WERI-Rb-1 (cell line): ENCODE results near the gene PLS1.
"Not testable (repeated sequence)": the region's sequence is repeated elsewhere in the genome, so short reads cannot be mapped to it uniquely, and the experiment has no call there.

Experiments
- DNase-seq: peaks from one replicate; pipeline ENCODE4 v3.0.0-alpha.2; 2020
- H3K27ac ChIP-seq: fragments of 250-450 bp; sonication (Bioruptor Pico); 2 replicates; pipeline ENCODE4 v1.5.1; 2020; ENCODE audit warnings: mild to moderate bottlenecking, moderate library complexity
- H3K27me3 ChIP-seq: fragments of 250-450 bp; sonication (Bioruptor Pico); 2 replicates; pipeline ENCODE4 v1.5.1; 2021; ENCODE audit warnings: mild to moderate bottlenecking, low read depth, moderate library complexity; ENCODE audit not compliant: insufficient read depth, severe bottlenecking
- H3K36me3 ChIP-seq: fragments of 250-450 bp; sonication (Bioruptor Pico); 2 replicates; pipeline ENCODE4 v1.5.1; 2020; ENCODE audit warnings: mild to moderate bottlenecking, moderate library complexity
- H3K4me3 ChIP-seq: 2 replicates; pipeline ENCODE4 v1.5.1; 2011; ENCODE audit warnings: low read depth, mild to moderate bottlenecking, control low read depth, low read length
- H3K9me3 ChIP-seq: fragments of 250-450 bp; sonication (Bioruptor Pico); 2 replicates; pipeline ENCODE4 v1.5.1; 2021; ENCODE audit warnings: mild to moderate bottlenecking, moderate library complexity; ENCODE audit not compliant: severe bottlenecking
- TF ChIP-seq, protein P1 (sequence below): IDR thresholded peaks from 2 replicates; pipeline ENCODE4 v1.5.1; 2011; ENCODE audit warnings: low read depth, mild to moderate bottlenecking, control low read depth, inconsistent platforms, low read length

The PLS1 gene

DNA sequence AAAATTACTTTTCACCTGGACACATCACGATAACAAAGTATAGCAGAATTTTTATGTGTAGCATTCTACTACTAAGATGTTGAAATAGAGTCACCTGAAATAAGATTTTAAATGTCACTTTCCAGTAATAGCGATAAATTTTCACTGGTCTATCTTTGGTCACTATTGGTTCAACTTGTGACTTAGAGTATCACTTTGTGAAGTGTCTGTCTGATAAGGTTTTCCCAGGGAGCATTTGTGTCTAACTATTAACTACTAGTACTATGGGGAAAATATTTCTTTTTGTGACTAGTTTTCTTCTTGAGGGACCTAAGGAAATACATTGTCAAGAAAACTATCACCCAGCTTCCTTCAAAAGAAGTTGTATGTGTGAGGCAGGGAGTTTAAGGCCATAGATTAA, 138.6 kb downstream of the PLS1 start:
- Histone ChIP-seq H3K27me3 (no peaks in the 10 kb centered on the region), H3K36me3 (no peaks in the 10 kb centered on the region), H3K4me3 (no peak overlapping the region), H3K9me3 (no peaks in the 10 kb centered on the region), H3K27ac (no peak overlapping the region)
- TF ChIP-seq, protein P1, sequence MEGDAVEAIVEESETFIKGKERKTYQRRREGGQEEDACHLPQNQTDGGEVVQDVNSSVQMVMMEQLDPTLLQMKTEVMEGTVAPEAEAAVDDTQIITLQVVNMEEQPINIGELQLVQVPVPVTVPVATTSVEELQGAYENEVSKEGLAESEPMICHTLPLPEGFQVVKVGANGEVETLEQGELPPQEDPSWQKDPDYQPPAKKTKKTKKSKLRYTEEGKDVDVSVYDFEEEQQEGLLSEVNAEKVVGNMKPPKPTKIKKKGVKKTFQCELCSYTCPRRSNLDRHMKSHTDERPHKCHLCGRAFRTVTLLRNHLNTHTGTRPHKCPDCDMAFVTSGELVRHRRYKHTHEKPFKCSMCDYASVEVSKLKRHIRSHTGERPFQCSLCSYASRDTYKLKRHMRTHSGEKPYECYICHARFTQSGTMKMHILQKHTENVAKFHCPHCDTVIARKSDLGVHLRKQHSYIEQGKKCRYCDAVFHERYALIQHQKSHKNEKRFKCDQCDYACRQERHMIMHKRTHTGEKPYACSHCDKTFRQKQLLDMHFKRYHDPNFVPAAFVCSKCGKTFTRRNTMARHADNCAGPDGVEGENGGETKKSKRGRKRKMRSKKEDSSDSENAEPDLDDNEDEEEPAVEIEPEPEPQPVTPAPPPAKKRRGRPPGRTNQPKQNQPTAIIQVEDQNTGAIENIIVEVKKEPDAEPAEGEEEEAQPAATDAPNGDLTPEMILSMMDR, result no peak
- DNase-seq, result no peak

GRCh38 chr3:142735462-142735861, 139.3 kb downstream of the PLS1 start:
- Histone ChIP-seq H3K27ac (no peak overlapping the region), H3K9me3 (no peaks in the 10 kb centered on the region), H3K27me3 (no peaks in the 10 kb centered on the region), H3K36me3 (no peaks in the 10 kb centered on the region), H3K4me3 (no peak overlapping the region)
- peak; percentile 23 for DNase-seq
- TF ChIP-seq, protein P1, result no peak

GRCh38 chr3:142738396-142738795, 142.2 kb downstream of the PLS1 start:
- Histone ChIP-seq H3K4me3 (no peak overlapping the region), H3K36me3 (no peaks in the 10 kb centered on the region), H3K27me3 (no peaks in the 10 kb centered on the region), H3K27ac (no peak overlapping the region), H3K9me3 (no peaks in the 10 kb centered on the region)
- TF ChIP-seq, protein P1, result no peak
- DNase-seq, result no peak

GRCh38 chr3:142746646-142747045, 150.5 kb downstream of the PLS1 start:
- no peak overlapping the region for H3K27ac ChIP-seq
- no peaks in the 10 kb centered on the region for H3K27me3 ChIP-seq
- H3K36me3 ChIP-seq, result peaks cover 12% of the 10 kb centered on the region; the same call in 1 of the 2 replicates
- H3K4me3 ChIP-seq, result no peak overlapping the region
- TF ChIP-seq, protein P1, result no peak
- no peak for DNase-seq
- H3K9me3 ChIP-seq, result peaks cover 2% of the 10 kb centered on the region

DNA sequence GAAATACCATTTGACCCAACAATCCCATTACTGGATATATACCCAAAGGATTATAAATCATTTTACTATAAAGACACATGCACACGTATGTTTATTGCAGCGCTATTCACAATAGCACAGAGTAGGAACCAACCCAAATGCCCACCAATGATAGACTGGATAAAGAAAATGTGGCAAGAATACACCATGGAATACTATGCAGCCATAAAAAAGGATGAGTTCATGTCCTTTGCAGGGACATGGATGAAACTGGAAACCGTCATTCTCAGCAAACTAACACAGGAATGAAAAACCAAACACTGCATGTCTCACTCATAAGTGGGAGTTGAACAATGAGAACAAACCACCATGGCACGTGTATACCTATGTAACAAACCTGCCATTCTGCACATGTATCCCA, 154.3 kb downstream of the PLS1 start:
- not testable (repeated sequence) for H3K27me3 ChIP-seq, DNase-seq, H3K27ac ChIP-seq, H3K9me3 ChIP-seq, H3K4me3 ChIP-seq
- peaks cover 12% of the 10 kb centered on the region; the same call in 1 of the 2 replicates for H3K36me3 ChIP-seq

- H3K9me3 ChIP-seq, H3K27me3 ChIP-seq, H3K4me3 ChIP-seq, H3K27ac ChIP-seq, DNase-seq: not testable (repeated sequence)
- peaks cover 12% of the 10 kb centered on the region; the same call in 1 of the 2 replicates for H3K36me3 ChIP-seq
Observed at GRCh38 chr3:142752605-142753004, 156.4 kb downstream of the PLS1 start.

DNA sequence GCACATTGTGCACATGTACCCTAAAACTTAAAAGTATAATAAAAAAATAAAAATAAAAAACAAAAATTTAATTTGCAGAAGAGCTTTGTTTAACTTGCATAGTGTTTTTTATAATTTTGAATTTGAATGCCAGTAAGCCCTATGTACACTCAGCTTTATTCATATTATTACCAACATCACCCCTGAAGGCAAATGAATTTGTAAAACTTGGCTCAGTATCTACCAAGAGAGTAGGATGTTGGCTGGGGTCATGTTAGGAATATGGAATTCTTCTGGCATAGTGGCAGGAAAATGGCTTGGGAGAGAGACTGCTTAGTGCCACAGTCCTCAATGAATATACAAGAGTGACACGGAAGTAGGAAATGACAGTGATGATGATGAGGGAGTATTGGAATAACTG, 158.3 kb downstream of the PLS1 start:
- Histone ChIP-seq H3K36me3 (peaks cover 2% of the 10 kb centered on the region; the same call in 1 of the 2 replicates), H3K9me3 (peaks cover 2% of the 10 kb centered on the region), H3K4me3 (no peak overlapping the region), H3K27me3 (no peaks in the 10 kb centered on the region), H3K27ac (no peak overlapping the region)
- TF ChIP-seq, protein P1, result no peak
- DNase-seq, result no peak
